Hair follicular keratinocyte (primary cell): Measurements from ENCODE around the gene BRD3OS. TPM values are rescaled to one million over a fixed set of nuclear protein-coding genes. Genes with fewer than 3 reads are reported as not detected.

ENCODE experiments used
- total RNA-seq: library from RNA; depleted of rRNA; stranded (reverse); fragments of >200 nt; gene quantifications from 2 replicates; pipeline ENCODE4 v1.2.3, GENCODE V29; 2015

Gene BRD3OS, protein sequence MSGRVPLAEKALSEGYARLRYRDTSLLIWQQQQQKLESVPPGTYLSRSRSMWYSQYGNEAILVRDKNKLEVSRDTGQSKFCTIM
- total RNA-seq: 10.8 and 11.3 TPM in 2 replicates

GRCh38 chr9:134024828-134025605 is at the start of gene BRD3OS:
TSS of gene BRD3OS (plus strand) at chr9:134025481. CDS start at chr9:134026748, 1,267 bp downstream.

DNA sequence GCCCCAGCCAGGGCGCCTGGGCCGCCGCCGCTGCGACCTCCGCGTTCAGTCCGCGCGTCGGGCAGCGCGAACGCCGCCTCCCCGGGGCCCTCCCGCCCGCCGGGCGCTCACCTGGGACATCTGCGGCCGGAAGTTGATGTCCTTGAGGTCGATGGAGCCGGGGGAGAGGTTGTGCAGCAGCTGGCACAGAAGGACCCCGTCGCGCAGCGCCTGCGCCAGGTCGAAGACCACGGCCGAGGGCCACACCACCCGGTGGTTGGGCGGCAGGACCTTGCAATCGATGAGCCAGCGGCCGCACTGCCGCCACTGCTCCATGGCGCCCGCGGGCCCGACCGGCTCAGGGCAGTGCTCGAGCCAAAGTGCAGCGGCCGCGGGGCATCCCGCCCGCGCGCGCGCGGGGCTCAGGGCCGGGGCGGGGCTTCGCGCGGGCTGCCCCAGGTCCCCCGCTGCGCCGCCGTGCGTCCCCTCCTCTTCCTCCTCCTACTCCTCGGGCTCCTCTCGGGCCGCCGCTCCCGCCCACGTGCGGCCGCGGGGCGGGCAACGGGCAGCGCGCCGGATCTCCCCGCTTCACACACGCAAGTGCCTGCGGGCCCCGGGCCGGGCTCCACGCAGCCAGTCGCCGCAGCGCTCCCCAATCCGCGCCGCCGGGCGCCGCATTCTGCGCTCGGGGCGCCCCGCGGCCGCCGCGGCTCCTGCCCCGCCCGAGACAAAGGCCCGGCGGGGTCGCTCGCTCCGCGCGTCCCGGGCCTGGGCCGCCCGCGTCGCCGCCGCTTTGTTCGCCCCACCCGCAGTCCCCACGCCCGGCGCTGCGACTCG is 33.1 kb upstream of the BRD3OS start, which contains the start of gene VAV2:
VAV2 (minus strand) TSS at position 361 of the 816 bp plus-strand sequence; CDS start at position 315, 46 bp downstream.

DNA sequence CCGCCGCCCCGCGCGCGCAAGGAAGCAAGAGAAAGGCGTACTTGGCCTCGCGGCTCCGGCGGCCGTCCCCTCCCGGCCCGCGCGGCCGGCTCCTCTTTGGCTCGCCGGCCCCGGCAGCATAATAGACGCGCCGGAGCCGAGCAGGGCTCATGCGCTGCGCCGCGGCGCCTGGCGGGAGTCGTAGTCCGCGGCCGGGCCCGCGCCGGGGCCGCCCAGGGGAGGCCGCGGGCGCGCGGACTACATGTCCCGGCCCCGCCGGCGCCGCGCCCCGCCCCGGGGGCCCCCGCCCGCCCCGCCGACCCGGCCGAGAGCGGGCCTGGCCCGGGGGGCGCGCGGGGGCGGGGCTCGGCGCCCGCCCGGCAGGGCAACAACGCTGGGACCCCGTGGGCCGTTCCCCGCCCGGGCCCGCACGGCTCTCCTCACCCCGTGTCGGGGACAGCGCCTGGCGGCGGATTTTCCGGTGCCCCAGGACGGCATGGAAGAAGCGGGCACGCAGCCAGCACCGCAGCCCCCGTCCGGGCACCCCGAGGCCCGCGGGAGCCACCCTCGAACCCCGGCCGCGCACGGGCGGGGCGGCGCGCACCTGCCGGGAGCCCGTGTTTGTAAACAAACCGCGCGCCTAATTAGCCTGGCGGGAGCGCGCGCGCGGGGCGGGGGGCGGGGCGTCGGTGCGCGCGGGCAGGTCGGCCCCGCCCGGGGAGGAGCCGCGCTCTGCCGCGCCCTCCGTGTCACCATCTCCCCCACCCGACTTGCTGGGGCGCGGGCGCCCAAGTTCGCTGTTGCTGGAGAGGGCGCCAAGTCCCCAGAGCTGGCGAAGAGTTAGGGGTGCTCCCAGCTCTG is 42.8 kb downstream of the BRD3OS start, which contains the start of gene BRD3:
BRD3 (minus strand) TSS at position 123 of the 840 bp plus-strand sequence. CDS start 14,549 bp downstream, outside the sequence.

Other genes with a start within 250 kb of the BRD3OS start
- gene VAV2, start 33.2 kb upstream of the BRD3OS start, total RNA-seq: 22.5 and 24.4 TPM in 2 replicates
- gene BRD3, start 42.5 kb downstream of the BRD3OS start, total RNA-seq: 6.6 and 7.3 TPM in 2 replicates
- 24.1 and 37.4 TPM in 2 replicates for gene WDR5, start 110.6 kb downstream of the BRD3OS start, total RNA-seq
- gene RNU6ATAC, start 139.1 kb downstream of the BRD3OS start, total RNA-seq: not detected in 2 replicates